Breast epithelium (tissue), 4 donors: ENCODE measurements around the gene ZNF710. TPM values are rescaled to one million over a fixed set of nuclear protein-coding genes. Genes with fewer than 3 reads are reported as not detected.
A peak's percentile ranks its signal among the peaks of the same experiment; 100 is the strongest.
"Not testable (repeated sequence)": the region's sequence is repeated elsewhere in the genome, so short reads cannot be mapped to it uniquely, and the experiment has no call there.

Experiments used
- DNase-seq, 2 donors: peaks; one replicate each; pipeline ENCODE4 v3.0.0-alpha.2; 2019; ENCODE audit warnings: low spot score in 2 of 2
- H3K27ac ChIP-seq, 2 donors: fragments of 200-600 bp; sonication (generic) in 1 of 2; one replicate each; pipeline ENCODE4 v1.5.1; 2016 to 2019; ENCODE audit warnings: mild to moderate bottlenecking in 1 of 2
- H3K27me3 ChIP-seq, 2 donors: fragments of 200-600 bp; sonication (generic) in 1 of 2; one replicate each; pipeline versions ENCODE4 v1.5.1 to v1.6.0; 2017 to 2019; ENCODE audit warnings: control low read depth in 1 of 2, mild to moderate bottlenecking in 1 of 2
- H3K36me3 ChIP-seq: fragments of 200-600 bp; one replicate; pipeline ENCODE4 v1.5.1; 2019
- H3K4me1 ChIP-seq, 2 donors: fragments of 200-600 bp; sonication (generic); one replicate each; pipeline ENCODE4 v1.5.1; 2016 to 2019; ENCODE audit warnings: control low read depth in 1 of 2
- H3K4me3 ChIP-seq, 3 donors: fragments of 200-600 bp; sonication (generic); 1 replicate in 2 of 3; 2 replicates in 1 of 3; pipeline ENCODE4 v1.5.1; 2016 to 2019; ENCODE audit warnings: mild to moderate bottlenecking in 3 of 3, moderate library complexity in 2 of 3
- H3K9me3 ChIP-seq, 2 donors: fragments of 200-600 bp; sonication (generic) in 1 of 2; one replicate each; pipeline ENCODE4 v1.5.1; 2016 to 2019; ENCODE audit warnings: control low read depth in 1 of 2
- CTCF ChIP-seq, 3 donors: fragments of 450-650 bp; IDR thresholded peaks; one replicate each; pipeline ENCODE4 v1.5.1; 2016 to 2017; ENCODE audit warnings: antibody characterized with exemption in 3 of 3, mild to moderate bottlenecking in 3 of 3, moderate library complexity in 3 of 3
- POLR2A ChIP-seq: fragments of 450-650 bp; IDR thresholded peaks from one replicate; pipeline ENCODE4 v1.6.1; 2016; ENCODE audit warnings: antibody characterized with exemption, mild to moderate bottlenecking, moderate library complexity
- POLR2AphosphoS5 ChIP-seq, 3 donors: sonication (generic); formaldehyde crosslinking; IDR thresholded peaks; one replicate each; pipeline ENCODE4 v1.6.1; 2017; ENCODE audit warnings: antibody characterized with exemption in 3 of 3
- intact Hi-C: fragments of 100-400 bp; cut with DNase I; formaldehyde crosslinking; loops from one replicate; pipeline ENCODE4 v1.15.1; 2023; ENCODE audit warnings: low total_unique reads
- total RNA-seq, 3 donors: library from RNA; depleted of rRNA; stranded (reverse); fragments of >200 nt; gene quantifications; one replicate each; pipeline ENCODE4 v1.1.0, GENCODE V29; 2016

The ZNF710 gene
- total RNA-seq, 3 donors from 2014 or later = 4.0 to 14.4 (median 10.4) TPM

- intact Hi-C loops = no loop called here
- H3K4me3 ChIP-seq = peak overlapping the region in 1 of 3 donors; percentile 20
- H3K4me1 ChIP-seq = peaks cover 0 to 15% of the 10 kb centered on the region in 2 donors
- peak; percentile 54 to 89 (median 72) for TF ChIP-seq POLR2AphosphoS5 (IDR thresholded peaks at IDR 0.05)
- no peak for TF ChIP-seq POLR2A
- H3K9me3 ChIP-seq = no peaks in the 10 kb centered on the region
- no peaks in the 10 kb centered on the region for H3K36me3 ChIP-seq
- no peaks in the 10 kb centered on the region for H3K27me3 ChIP-seq
- DNase-seq = peak; percentile 87 to 89
- peak overlapping the region; percentile 81 to 96 for H3K27ac ChIP-seq
These were observed 103.4 kb downstream of the ZNF710 start for GRCh38 chr15:90104551-90104950.

- peak overlapping the region; percentile 81 to 96 for H3K27ac ChIP-seq
- H3K4me3 ChIP-seq = no peak overlapping the region
- no peaks in the 10 kb centered on the region for H3K27me3 ChIP-seq
- intact Hi-C loops = no loop called here
- H3K9me3 ChIP-seq = no peaks in the 10 kb centered on the region
- H3K36me3 ChIP-seq = no peaks in the 10 kb centered on the region
- TF ChIP-seq POLR2A (no peak), CTCF (IDR thresholded peaks at IDR 0.05) (no peak), POLR2AphosphoS5 (IDR thresholded peaks at IDR 0.05) (no peak)
- DNase-seq = no peak
- peaks cover 0 to 7% of the 10 kb centered on the region in 2 donors for H3K4me1 ChIP-seq
These were observed 104.4 kb downstream of the ZNF710 start for GRCh38 chr15:90105521-90105920.

GRCh38 chr15:90106522-90107117 lies 105.5 kb downstream of the ZNF710 start:
- no peaks in the 10 kb centered on the region for H3K9me3 ChIP-seq
- peak overlapping the region; percentile 77 to 96 for H3K27ac ChIP-seq
- intact Hi-C loops = no loop called here
- H3K4me1 ChIP-seq = no peaks in the 10 kb centered on the region
- TF ChIP-seq CTCF (IDR thresholded peaks at IDR 0.05) = no peak
- TF ChIP-seq POLR2AphosphoS5 (IDR thresholded peaks at IDR 0.05) = no peak
- no peak for TF ChIP-seq POLR2A
- peak; percentile 54 to 75 for DNase-seq
- H3K4me3 ChIP-seq = no peak overlapping the region
- no peaks in the 10 kb centered on the region for H3K36me3 ChIP-seq
- H3K27me3 ChIP-seq = no peaks in the 10 kb centered on the region

- H3K27ac ChIP-seq, H3K9me3 ChIP-seq, H3K36me3 ChIP-seq, DNase-seq, H3K27me3 ChIP-seq, H3K4me3 ChIP-seq, intact Hi-C loops, H3K4me1 ChIP-seq: not testable (repeated sequence)
These were observed 106.9 kb downstream of the ZNF710 start for GRCh38 chr15:90108038-90108437.

- H3K27ac ChIP-seq, H3K9me3 ChIP-seq, H3K36me3 ChIP-seq, H3K4me1 ChIP-seq, H3K27me3 ChIP-seq, DNase-seq, intact Hi-C loops, H3K4me3 ChIP-seq: not testable (repeated sequence)
These were observed 108.1 kb downstream of the ZNF710 start for GRCh38 chr15:90109163-90109751.

- Histone ChIP-seq H3K9me3 (peaks cover 11 to 16% of the 10 kb centered on the region in 2 donors), H3K4me3 (no peak overlapping the region), H3K4me1 (no peaks in the 10 kb centered on the region), H3K27me3 (no peaks in the 10 kb centered on the region), H3K36me3 (no peaks in the 10 kb centered on the region), H3K27ac (no peak overlapping the region)
- no peak for DNase-seq
- TF ChIP-seq CTCF (IDR thresholded peaks at IDR 0.05) (no peak), POLR2A (no peak), POLR2AphosphoS5 (IDR thresholded peaks at IDR 0.05) (no peak)
- intact Hi-C loops = no loop called here
These were observed 112.0 kb downstream of the ZNF710 start for GRCh38 chr15:90113166-90113565.
